Spleen (tissue), 11 donors: ENCODE data around the gene MDH1. TPM values are rescaled to one million over a fixed set of nuclear protein-coding genes. Genes with fewer than 3 reads are reported as not detected.
"Not testable (repeated sequence)": the region's sequence is repeated elsewhere in the genome, so short reads cannot be mapped to it uniquely, and the experiment has no call there.

Experiments
- DNase-seq: peaks from one replicate; pipeline ENCODE4 v3.0.0-alpha.2; 2020
- H3K27ac ChIP-seq, 8 donors: fragments of 200-600 bp; sonication (generic) in 7 of 8; 1 replicate in 4 of 8; 2 replicates in 4 of 8; pipeline versions ENCODE4 v1.5.0 to v1.8.0; 2016 to 2021; ENCODE audit warnings: inconsistent platforms in 4 of 8, mild to moderate bottlenecking in 4 of 8, moderate library complexity in 1 of 8
- H3K27me3 ChIP-seq, 7 donors: fragments of 200-600 bp; sonication (generic) in 6 of 7; replicated peaks in 1 of 7; 1 replicate in 4 of 7; 2 replicates in 3 of 7; pipeline versions ENCODE4 v1.5.0 to v1.8.0; 2016 to 2021; ENCODE audit warnings: inconsistent platforms in 3 of 7, mild to moderate bottlenecking in 1 of 7
- H3K36me3 ChIP-seq, 6 donors: fragments of 200-600 bp; sonication (generic) in 5 of 6; 1 replicate in 4 of 6; 2 replicates in 2 of 6; pipeline versions ENCODE4 v1.5.0 to v1.8.0; 2016 to 2021; ENCODE audit warnings: inconsistent platforms in 2 of 6
- H3K4me1 ChIP-seq, 6 donors: fragments of 200-600 bp; sonication (generic) in 5 of 6; 1 replicate in 3 of 6; 2 replicates in 3 of 6; pipeline versions ENCODE4 v1.5.0 to v1.8.0; 2016 to 2021; ENCODE audit warnings: inconsistent platforms in 3 of 6
- H3K4me3 ChIP-seq, 8 donors: fragments of 200-600 bp; sonication (generic) in 7 of 8; 1 replicate in 4 of 8; 2 replicates in 4 of 8; pipeline versions ENCODE4 v1.5.0 to v1.8.0; 2016 to 2021; ENCODE audit warnings: inconsistent platforms in 4 of 8, mild to moderate bottlenecking in 4 of 8, moderate library complexity in 2 of 8
- H3K9me3 ChIP-seq, 8 donors: fragments of 200-600 bp; sonication (generic) in 7 of 8; 1 replicate in 4 of 8; 2 replicates in 4 of 8; pipeline versions ENCODE4 v1.5.0 to v1.8.0; 2016 to 2021; ENCODE audit warnings: inconsistent platforms in 4 of 8
- CTCF ChIP-seq, 11 experiments: fragments of 200-600 bp in 7 of 11; fragments of 450-650 bp in 4 of 11; sonication (generic) in 4 of 11; IDR thresholded peaks in 8 of 11; conservative IDR thresholded peaks in 3 of 11; 1 replicate in 7 of 11; 2 replicates in 4 of 11; pipeline versions ENCODE4 v1.4.0 to v1.8.0; 2016 to 2021; ENCODE audit warnings: antibody characterized with exemption in 11 of 11, inconsistent platforms in 4 of 11, mild to moderate bottlenecking in 1 of 11
- POLR2A ChIP-seq, 3 donors: fragments of 450-650 bp; IDR thresholded peaks; one replicate each; pipeline ENCODE4 v1.5.1; 2017; ENCODE audit warnings: antibody characterized with exemption in 3 of 3, mild to moderate bottlenecking in 1 of 3
- POLR2AphosphoS5 ChIP-seq, 3 donors: sonication (generic); formaldehyde crosslinking; IDR thresholded peaks; one replicate each; pipeline ENCODE4 v1.5.1; 2017; ENCODE audit warnings: antibody characterized with exemption in 3 of 3
- WGBS, 5 donors: extraction: QIAGEN DNeasy Blood & Tissue Kit in 3 of 5; methylation state at CpG; one replicate each; pipeline versions ENCODE4 v1.1.5 to v1.1.7; 2013 to 2018; 5-methylcytosine and 5-hydroxymethylcytosine counted together
- intact Hi-C: fragments of 100-400 bp; cut with DNase I; formaldehyde crosslinking; loops from one replicate; pipeline ENCODE4 v1.15.0; 2023; ENCODE audit warnings: low total_unique reads
- polyA plus RNA-seq, 3 donors: library from polyadenylated mRNA; stranded (reverse); fragments of 200-250 nt; gene quantifications; one replicate each; pipeline ENCODE4 v1.2.1, GENCODE V29; 2013
- total RNA-seq, 7 donors: library from RNA; depleted of rRNA in 3 of 7; stranded (reverse); fragments of >200 nt in 3 of 7; fragmentation: NEBNext Ultra II Directional in 4 of 7; extraction: Animal tissue kit (Norgen Biotek cat#: 25700) in 4 of 7; gene quantifications; one replicate each; pipeline versions ENCODE4 v1.1.0 to v1.2.1, GENCODE V29; 2016 to 2021
- donor health status: healthy with polysubstance abuse.
- donor health status: DM: no; HTN: no; CAD: no; lungs with moderate emphysema.
- donor health status: DM: no; HTN: no; CAD: no.
- donor health status: Bipolar disorder and iron deficiency.
- donor health status: healthy.
- donor health status: DM: no; HTN: no; CAD: no.
- donor health status: DM: yes; HTN: yes; CAD: no.

MDH1 gene
- total and polyA plus RNA-seq, 10 donors, result 90.3 to 196 (median 98.1) TPM

DNA sequence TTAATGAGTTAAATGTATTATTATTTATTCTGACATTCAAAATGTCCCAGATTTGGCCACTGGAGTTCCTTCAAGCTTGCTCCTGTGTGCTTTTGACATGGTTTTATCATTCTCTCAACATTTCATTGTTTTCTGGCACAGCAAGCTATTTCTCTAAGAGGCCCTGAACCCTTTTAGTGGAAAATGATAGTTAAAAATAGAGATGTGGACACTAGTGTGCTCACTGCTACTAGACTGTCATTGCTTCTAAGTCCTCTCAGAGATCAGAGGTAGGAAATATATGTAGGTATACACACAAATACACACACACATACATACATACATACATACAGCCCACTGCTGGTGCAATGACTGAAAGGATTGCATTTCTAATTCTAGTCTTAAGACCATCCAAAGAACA is 26.0 kb upstream of the MDH1 start:
- intact Hi-C loops, result no loop called here
- no peak for DNase-seq
- Histone ChIP-seq H3K9me3 (peaks cover 0 to 64% (median 57%) of the 10 kb centered on the region in 8 donors), H3K4me1 (no peaks in the 10 kb centered on the region), H3K4me3 (no peak overlapping the region), H3K27ac (no peak overlapping the region), H3K36me3 (peaks cover 0 to 29% (median 0%) of the 10 kb centered on the region in 6 donors), H3K27me3 (no peaks in the 10 kb centered on the region)
- no peak for TF ChIP-seq CTCF (IDR thresholded peaks at IDR 0.05 in 8 of 11, conservative IDR thresholded peaks at IDR 0.05 in 3 of 11)
- no peak for TF ChIP-seq POLR2AphosphoS5 (IDR thresholded peaks at IDR 0.05)
- no peak for TF ChIP-seq POLR2A (IDR thresholded peaks at IDR 0.05)

GRCh38 chr2:63569740-63570139 is 19.0 kb upstream of the MDH1 start:
- no peaks in the 10 kb centered on the region for H3K4me1 ChIP-seq
- no peak for DNase-seq
- peaks cover 0 to 54% (median 41%) of the 10 kb centered on the region in 8 donors for H3K9me3 ChIP-seq
- H3K27ac ChIP-seq, result no peak overlapping the region
- H3K36me3 ChIP-seq, result no peaks in the 10 kb centered on the region
- TF ChIP-seq POLR2A (IDR thresholded peaks at IDR 0.05) (no peak), POLR2AphosphoS5 (IDR thresholded peaks at IDR 0.05) (no peak), CTCF (IDR thresholded peaks at IDR 0.05 in 8 of 11, conservative IDR thresholded peaks at IDR 0.05 in 3 of 11) (no peak)
- intact Hi-C loops, result no loop called here
- H3K4me3 ChIP-seq, result no peak overlapping the region
- H3K27me3 ChIP-seq, result no peaks in the 10 kb centered on the region

DNA sequence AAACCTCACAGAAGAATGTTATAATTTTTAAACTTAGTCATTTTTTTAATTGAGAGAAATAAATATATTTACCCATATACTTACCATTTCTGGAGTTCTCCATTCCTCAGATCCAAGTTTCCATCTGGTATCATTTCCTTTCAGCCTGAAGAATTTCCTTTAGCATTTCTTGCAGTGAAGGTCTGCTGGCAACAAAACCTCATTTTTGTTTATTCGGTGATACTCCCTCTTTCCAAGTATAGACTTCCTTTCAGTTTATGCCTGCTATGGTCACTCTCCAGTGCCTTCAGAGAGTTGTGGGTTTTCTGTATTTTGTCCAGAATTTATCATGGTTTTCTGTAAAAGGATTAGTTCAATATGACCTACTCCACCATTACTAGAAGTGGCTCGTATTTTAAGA is 17.5 kb upstream of the MDH1 start:
- no peak for DNase-seq
- intact Hi-C loops, result no loop called here

DNA sequence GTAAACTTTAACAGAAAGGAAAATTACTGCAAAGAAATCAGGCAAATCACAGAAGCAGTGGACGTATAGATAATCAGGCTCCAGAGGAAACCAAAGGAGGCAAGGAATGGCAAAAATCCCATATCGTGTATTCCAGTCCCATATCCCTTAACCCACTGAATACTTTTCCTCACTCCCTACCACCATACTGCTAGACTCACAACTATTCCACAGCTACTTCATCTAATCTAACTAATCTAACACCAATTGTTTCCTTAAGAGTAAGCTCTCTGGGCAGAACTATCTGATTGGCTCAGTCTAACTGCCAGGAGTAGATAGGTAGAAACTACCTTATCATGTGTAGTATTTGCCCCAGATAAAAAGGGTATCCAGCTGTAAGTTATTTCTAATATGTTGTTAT is 16.8 kb upstream of the MDH1 start:
- Histone ChIP-seq H3K27ac (no peak overlapping the region), H3K36me3 (no peaks in the 10 kb centered on the region), H3K4me1 (no peaks in the 10 kb centered on the region), H3K27me3 (no peaks in the 10 kb centered on the region), H3K4me3 (no peak overlapping the region), H3K9me3 (peaks cover 0 to 45% (median 34%) of the 10 kb centered on the region in 8 donors)
- no peak for DNase-seq
- no peak for TF ChIP-seq POLR2AphosphoS5 (IDR thresholded peaks at IDR 0.05)
- TF ChIP-seq POLR2A (IDR thresholded peaks at IDR 0.05), result no peak
- TF ChIP-seq CTCF (IDR thresholded peaks at IDR 0.05 in 8 of 11, conservative IDR thresholded peaks at IDR 0.05 in 3 of 11), result no peak
- intact Hi-C loops, result no loop called here
- WGBS, 5 donors, result 83 to 100% (median 95%) methylated on average over 2 of the region's 2 CpGs

More for the DNA sequence above, 17.5 kb upstream of the MDH1 start:
- Histone ChIP-seq H3K9me3 (peaks cover 0 to 52% (median 39%) of the 10 kb centered on the region in 8 donors), H3K4me3 (no peak overlapping the region), H3K4me1 (no peaks in the 10 kb centered on the region), H3K36me3 (no peaks in the 10 kb centered on the region), H3K27me3 (no peaks in the 10 kb centered on the region), H3K27ac (no peak overlapping the region)
- 57 to 73% (median 68%) methylated on average over 2 of the region's 2 CpGs for WGBS, 5 donors
- TF ChIP-seq POLR2AphosphoS5 (IDR thresholded peaks at IDR 0.05), result no peak
- TF ChIP-seq CTCF (IDR thresholded peaks at IDR 0.05 in 8 of 11, conservative IDR thresholded peaks at IDR 0.05 in 3 of 11), result no peak
- TF ChIP-seq POLR2A (IDR thresholded peaks at IDR 0.05), result no peak

DNA sequence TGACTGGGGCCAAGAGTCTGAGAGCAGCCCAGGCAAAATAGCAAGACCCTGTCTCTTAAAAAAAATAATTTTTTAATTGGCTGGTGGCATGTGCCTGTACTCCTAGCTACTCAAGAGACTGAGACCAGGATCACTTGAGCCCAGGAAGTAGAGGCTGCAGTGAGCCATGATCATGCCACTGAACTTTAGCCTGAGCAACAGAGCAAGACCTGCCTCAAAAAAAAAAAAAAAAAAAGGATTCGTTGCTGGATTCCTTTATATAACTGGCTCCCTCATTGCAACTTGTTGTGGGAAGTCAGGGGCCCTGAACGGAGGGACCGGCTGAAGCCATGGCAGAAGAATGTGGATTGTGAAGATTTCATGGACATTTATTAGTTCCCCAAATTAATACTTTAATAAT is 15.7 kb upstream of the MDH1 start:
- H3K4me3 ChIP-seq, intact Hi-C loops, H3K27me3 ChIP-seq, DNase-seq, H3K36me3 ChIP-seq, H3K4me1 ChIP-seq, H3K27ac ChIP-seq: not testable (repeated sequence)
- 94 to 100% (median 95%) methylated on average over 3 of the region's 3 CpGs for WGBS, 5 donors
- peaks cover 0 to 34% (median 25%) of the 10 kb centered on the region in 8 donors for H3K9me3 ChIP-seq

DNA sequence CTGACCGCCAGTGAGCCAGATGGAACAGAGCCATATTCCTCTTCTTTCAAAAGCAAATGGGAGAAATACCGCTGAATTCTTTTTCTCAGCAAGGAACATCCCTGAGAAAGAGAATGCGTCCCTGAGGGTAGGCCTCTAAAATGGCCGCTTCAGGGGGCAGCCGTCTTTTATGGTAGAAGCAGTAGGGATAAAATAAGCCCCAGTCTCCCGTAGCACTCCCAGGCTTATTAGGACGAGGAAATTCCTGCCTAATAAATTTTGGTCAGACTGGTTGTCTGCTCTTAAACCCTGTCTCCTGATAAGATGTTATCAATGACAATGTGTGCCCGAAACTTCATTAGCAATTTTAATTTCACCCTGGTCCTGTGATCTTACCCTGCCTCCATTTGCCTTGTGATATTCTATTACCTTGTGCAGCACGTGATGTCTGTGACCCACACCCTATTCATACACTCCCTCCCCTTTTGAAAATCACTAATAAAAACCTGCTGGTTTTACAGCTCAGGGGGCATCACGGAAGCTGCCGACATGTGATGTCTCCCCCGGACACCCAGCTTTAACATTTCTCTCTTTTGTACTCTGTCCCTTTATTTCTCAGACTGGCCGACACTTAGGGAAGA is 14.9 kb upstream of the MDH1 start:
- not testable (repeated sequence) for H3K27me3 ChIP-seq

More for the DNA sequence above, 14.9 kb upstream of the MDH1 start:
- H3K27ac ChIP-seq, H3K4me3 ChIP-seq, intact Hi-C loops, DNase-seq, H3K4me1 ChIP-seq, H3K36me3 ChIP-seq: not testable (repeated sequence)
- WGBS, 5 donors, result 96 to 98% (median 97%) methylated on average over 13 of the region's 13 CpGs
- peaks cover 0 to 26% (median 17%) of the 10 kb centered on the region in 8 donors for H3K9me3 ChIP-seq
